Fibroblast of skin of back (primary cell): ENCODE measurements around the gene GRIN2A.
A peak's percentile ranks its signal among the peaks of the same experiment; 100 is the strongest.

Experiments used
- DNase-seq: peaks from one replicate; pipeline ENCODE4 v3.0.0-alpha.2; 2013

The GRIN2A gene

GRCh38 chr16:10031473-10031872 is 150.8 kb downstream of the GRIN2A start:
- no peak for DNase-seq

- no peak for DNase-seq
Measured at GRCh38 chr16:10028644-10029043, 153.6 kb downstream of the GRIN2A start.

- no peak for DNase-seq
Measured at GRCh38 chr16:10027553-10027952, 154.7 kb downstream of the GRIN2A start.

GRCh38 chr16:10026593-10026992 is 155.6 kb downstream of the GRIN2A start:
- no peak for DNase-seq

GRCh38 chr16:10022098-10022497 is 160.1 kb downstream of the GRIN2A start:
- no peak for DNase-seq

- no peak for DNase-seq
Measured at GRCh38 chr16:10020866-10021265, 161.4 kb downstream of the GRIN2A start.

- no peak for DNase-seq
Measured at GRCh38 chr16:10016752-10017151, 165.5 kb downstream of the GRIN2A start.

GRCh38 chr16:10015397-10015796 is 166.8 kb downstream of the GRIN2A start:
- DNase-seq = no peak

- DNase-seq = no peak
Measured at GRCh38 chr16:10013774-10014173, 168.5 kb downstream of the GRIN2A start.

GRCh38 chr16:10013364-10013763 is 168.9 kb downstream of the GRIN2A start:
- no peak for DNase-seq

GRCh38 chr16:10009684-10010083 is 172.5 kb downstream of the GRIN2A start:
- DNase-seq = no peak

GRCh38 chr16:10003486-10003885 is 178.7 kb downstream of the GRIN2A start:
- DNase-seq = no peak

GRCh38 chr16:10001258-10001775 is 180.9 kb downstream of the GRIN2A start:
- no peak for DNase-seq

GRCh38 chr16:9996221-9996620 is 186.0 kb downstream of the GRIN2A start:
- DNase-seq = no peak

GRCh38 chr16:9992441-9992840 is 189.8 kb downstream of the GRIN2A start:
- no peak for DNase-seq

- no peak for DNase-seq
Measured at GRCh38 chr16:9980981-9981380, 201.2 kb downstream of the GRIN2A start.

GRCh38 chr16:9978160-9978725 is 204.0 kb downstream of the GRIN2A start:
- no peak for DNase-seq

GRCh38 chr16:9977333-9977897 is 204.8 kb downstream of the GRIN2A start:
- no peak for DNase-seq

- DNase-seq = no peak
Measured at GRCh38 chr16:9976601-9977000, 205.6 kb downstream of the GRIN2A start.

- DNase-seq = no peak
Measured at GRCh38 chr16:9971907-9972306, 210.3 kb downstream of the GRIN2A start.

- DNase-seq = no peak
Measured at GRCh38 chr16:9970796-9971195, 211.4 kb downstream of the GRIN2A start.

GRCh38 chr16:9970244-9970643 is 212.0 kb downstream of the GRIN2A start:
- DNase-seq = no peak

GRCh38 chr16:9969580-9969979 is 212.6 kb downstream of the GRIN2A start:
- no peak for DNase-seq

- peak; percentile 16 for DNase-seq
Measured at GRCh38 chr16:9966569-9967157, 215.6 kb downstream of the GRIN2A start.
